HepG2 (cell line): ENCODE data around the gene NTN5. TPM values are rescaled to one million over a fixed set of nuclear protein-coding genes. Genes with fewer than 3 reads are reported as not detected.

Experiments
- ATAC-seq: fragments of 200-7000 bp; cut with Tn5 transposase; 3 replicates; pipeline ENCODE4 v1.9.1; 2020; ENCODE audit warnings: mild to moderate bottlenecking, moderate library complexity
- BruUV-seq: library from RNA; stranded (reverse); fragments of 400-500 nt; replicated peaks from 2 replicates; lab custom pipeline; 2021; lab: Mats Ljungman, UMichigan
- CTCF ChIA-PET: fragments of 300-600 bp; formaldehyde crosslinking; extraction: SDS; loops from one replicate; lab custom pipeline; 2021; ENCODE audit warnings: low total read pairs, inconsistent platforms, low intra/inter-chr PET ratio; lab: Yijun Ruan, JAX
- POLR2A ChIA-PET: fragments of 350-600 bp; sonication (Branson Sonifier 250); formaldehyde crosslinking; loops from one replicate; lab custom pipeline; 2020; ENCODE audit warnings: antibody characterized with exemption, inconsistent platforms; lab: Yijun Ruan, JAX
- DNase-seq: peaks from one replicate; pipeline ENCODE4 v3.0.0-alpha.2; 2015; ENCODE audit warnings: low spot score
- FAIRE-seq: peaks from 3 replicates; lab custom pipeline; 2011; peaks lifted over from hg19 to GRCh38; lab: Jason Lieb, UNC
- H2AFZ ChIP-seq: one replicate; pipeline ENCODE4 v1.6.1; 2011; ENCODE audit warnings: low read length, inconsistent platforms
- H3K27ac ChIP-seq: fragments of 300-600 bp; 3 replicates; pipeline ENCODE4 v1.8.0; 2011; ENCODE audit warnings: mixed run types, mild to moderate bottlenecking, mixed read lengths, low read length, inconsistent platforms; ENCODE audit not compliant: insufficient read depth; ENCODE audit errors: extremely low read length
- H3K27me3 ChIP-seq, 2 experiments: fragments of 200-600 bp in 1 of 2; 2 replicates in 1 of 2; 3 replicates in 1 of 2; pipeline versions ENCODE4 v1.6.0 to v1.8.0; 2011; ENCODE audit warnings: low read length in 2 of 2, mild to moderate bottlenecking in 2 of 2, moderate library complexity in 2 of 2, inconsistent platforms in 1 of 2; ENCODE audit not compliant: insufficient read depth in 2 of 2, control insufficient read depth in 1 of 2
- H3K36me3 ChIP-seq, 2 experiments: fragments of 200-600 bp in 1 of 2; replicated peaks in 1 of 2; 2 replicates in 1 of 2; 3 replicates in 1 of 2; pipeline versions ENCODE4 v1.5.1 to v1.8.0; 2011; ENCODE audit warnings: low read length in 2 of 2, inconsistent platforms in 1 of 2; ENCODE audit not compliant: insufficient read depth in 2 of 2, control insufficient read depth in 1 of 2
- H3K4me1 ChIP-seq: 2 replicates; pipeline ENCODE4 v1.5.1; 2012; ENCODE audit warnings: low read length, inconsistent platforms; ENCODE audit not compliant: insufficient read depth
- H3K4me2 ChIP-seq: 2 replicates; pipeline ENCODE4 v1.6.0; 2011; ENCODE audit warnings: low read depth, low read length, inconsistent platforms
- H3K4me3 ChIP-seq, 3 experiments: fragments of 200-600 bp in 1 of 3; sonication (generic), shearing (Covaris generic) in 1 of 3; replicated peaks in 1 of 3; 2 replicates each; pipeline ENCODE4 v1.5.1; 2011 to 2016; ENCODE audit warnings: low read length in 3 of 3, inconsistent platforms in 2 of 3, low read depth in 2 of 3, mild to moderate bottlenecking in 2 of 3, control low read depth in 1 of 3, mixed read lengths in 1 of 3; ENCODE audit not compliant: insufficient read depth in 1 of 3
- H3K79me2 ChIP-seq: one replicate; pipeline ENCODE4 v1.6.1; 2011; ENCODE audit warnings: low read length, inconsistent platforms; ENCODE audit not compliant: insufficient read depth
- H3K9ac ChIP-seq: 2 replicates; pipeline ENCODE4 v1.6.0; 2011; ENCODE audit warnings: mild to moderate bottlenecking, low read depth, low read length, inconsistent platforms; ENCODE audit not compliant: insufficient read depth
- H3K9me3 ChIP-seq: 2 replicates; pipeline ENCODE4 v1.5.1; 2012; ENCODE audit warnings: mild to moderate bottlenecking, low read length
- H4K20me1 ChIP-seq: 2 replicates; pipeline ENCODE4 v1.6.0; 2011; ENCODE audit warnings: inconsistent platforms, mild to moderate bottlenecking, low read length, moderate library complexity; ENCODE audit not compliant: insufficient read depth
- AGO2 ChIP-seq: fragments of 200-400 bp; formaldehyde crosslinking; optimal IDR thresholded peaks from 2 replicates; pipeline ENCODE3; 2017; ENCODE audit warnings: mild to moderate bottlenecking, low read depth, low read length, moderate library complexity
- HNF4A ChIP-seq: sonication (generic); formaldehyde crosslinking; IDR thresholded peaks from 2 replicates; pipeline ENCODE4 v1.4.0; 2020; ENCODE audit warnings: missing genetic modification reagents
- HOXA3 ChIP-seq: sonication (generic); formaldehyde crosslinking; IDR thresholded peaks from 2 replicates; pipeline ENCODE4 v1.5.0; 2020; ENCODE audit warnings: missing genetic modification reagents
- MXI1 ChIP-seq: IDR thresholded peaks from 3 replicates; pipeline ENCODE4 v1.6.1; 2012; ENCODE audit warnings: low read depth, low read length, inconsistent platforms, borderline replicate concordance
- POLR2A ChIP-seq, 2 experiments: IDR thresholded peaks; 2 replicates each; pipeline ENCODE4 v1.6.1; 2011; ENCODE audit warnings: low read depth in 2 of 2, low read length in 2 of 2, mild to moderate bottlenecking in 1 of 2, moderate library complexity in 1 of 2; ENCODE audit not compliant: insufficient read depth in 1 of 2
- POLR2AphosphoS5 ChIP-seq: IDR thresholded peaks from 2 replicates; pipeline ENCODE4 v1.6.1; 2012; ENCODE audit warnings: low read depth, low read length
- RBFOX2 ChIP-seq: fragments of 200-400 bp; formaldehyde crosslinking; IDR thresholded peaks from 2 replicates; pipeline ENCODE4 v1.6.1; 2017; ENCODE audit warnings: low read depth, mild to moderate bottlenecking, low read length
- SP5 ChIP-seq: IDR thresholded peaks from 2 replicates; pipeline ENCODE4 v1.6.1; 2016; ENCODE audit warnings: low read depth, borderline replicate concordance
- ZBTB38 ChIP-seq: sonication (generic); formaldehyde crosslinking; IDR thresholded peaks from 2 replicates; pipeline ENCODE4 v1.5.1; 2020; ENCODE audit warnings: mild to moderate bottlenecking, missing genetic modification reagents
- ZNF263 ChIP-seq: sonication (generic); formaldehyde crosslinking; IDR thresholded peaks from 2 replicates; pipeline ENCODE4 v1.4.0; 2020; ENCODE audit warnings: missing genetic modification reagents
- ZNF441 ChIP-seq: sonication (generic); formaldehyde crosslinking; IDR thresholded peaks from 2 replicates; pipeline ENCODE4 v1.7.0; 2021; ENCODE audit warnings: missing genetic modification reagents, borderline replicate concordance
- ZNF776 ChIP-seq: sonication (generic); formaldehyde crosslinking; IDR thresholded peaks from 2 replicates; pipeline ENCODE4 v1.4.0; 2020; ENCODE audit warnings: mild to moderate bottlenecking, missing genetic modification reagents
- WGBS: methylation state at CpG from one replicate; pipeline ENCODE4 v1.1.6; 2017; ENCODE audit warnings: low lambda C conversion rate; 5-methylcytosine and 5-hydroxymethylcytosine counted together
- in situ Hi-C: cut with HindIII; loops from 2 replicates; pipeline ENCODE4 v1.10.0; 2017; ENCODE audit warnings: low pct_unique_long_range_greater_than_20kb; ENCODE audit not compliant: extremely low pct_ligation_motif_present
- intact Hi-C: fragments of 100-400 bp; cut with micrococcal nuclease; formaldehyde crosslinking; loops from one replicate; pipeline ENCODE4 v1.10.0; 2022; ENCODE audit not compliant: unreplicated experiment
- polyA plus RNA-seq, 8 experiments: library from polyadenylated mRNA; depleted of rRNA in 3 of 8; stranded (reverse) in 7 of 8; unstranded in 1 of 8; fragments of >200 nt; fragmentation: Illumina TruSeq in 4 of 8; extraction: Trizol in 4 of 8; gene quantifications; 2 replicates each; pipeline versions ENCODE4 v1.2.1 to v1.2.3, GENCODE V29; 2011 to 2016; ENCODE audit warnings: low read depth in 4 of 8, missing spikeins in 1 of 8, mixed read lengths in 1 of 8; ENCODE audit not compliant: insufficient read depth in 1 of 8
- total RNA-seq, 5 experiments: library from RNA; depleted of rRNA; stranded (reverse); fragments of >200 nt; fragmentation: Illumina TruSeq; extraction: Trizol; gene quantifications; 2 replicates each; pipeline ENCODE4 v1.2.3, GENCODE V29; 2016; ENCODE audit warnings: low read depth in 1 of 5
- TF ChIP-seq, protein P1 (sequence below): sonication (generic); formaldehyde crosslinking; conservative IDR thresholded peaks from 2 replicates; pipeline ENCODE4 v1.5.0; 2020; ENCODE audit warnings: missing genetic modification reagents
- TF ChIP-seq, protein P2 (sequence below): sonication (generic); formaldehyde crosslinking; IDR thresholded peaks from 2 replicates; pipeline ENCODE4 v1.4.0; 2020; ENCODE audit warnings: low read depth, mild to moderate bottlenecking, missing genetic modification reagents

The NTN5 gene
- total and polyA plus RNA-seq, 2 of the 13 experiments (the other 11 are each of a cell fraction or from before 2014, with no cell fraction given): 0.05 TPM; not detected in 1

- no TSS peak for BruUV-seq
- intact Hi-C loops (no loop called here), in situ Hi-C loops (no loop called here)
- H4K20me1 ChIP-seq: no peaks in the 10 kb centered on the region
- ChIA-PET POLR2A (no interaction called here), CTCF (no interaction called here)
- ATAC-seq (no peak), FAIRE-seq (no peak), DNase-seq (no peak)
- H3K4me1 ChIP-seq: peaks cover 40% of the 10 kb centered on the region
- 96% methylated on average over 21 of the region's 30 CpGs for WGBS
- TF ChIP-seq, protein P1, sequence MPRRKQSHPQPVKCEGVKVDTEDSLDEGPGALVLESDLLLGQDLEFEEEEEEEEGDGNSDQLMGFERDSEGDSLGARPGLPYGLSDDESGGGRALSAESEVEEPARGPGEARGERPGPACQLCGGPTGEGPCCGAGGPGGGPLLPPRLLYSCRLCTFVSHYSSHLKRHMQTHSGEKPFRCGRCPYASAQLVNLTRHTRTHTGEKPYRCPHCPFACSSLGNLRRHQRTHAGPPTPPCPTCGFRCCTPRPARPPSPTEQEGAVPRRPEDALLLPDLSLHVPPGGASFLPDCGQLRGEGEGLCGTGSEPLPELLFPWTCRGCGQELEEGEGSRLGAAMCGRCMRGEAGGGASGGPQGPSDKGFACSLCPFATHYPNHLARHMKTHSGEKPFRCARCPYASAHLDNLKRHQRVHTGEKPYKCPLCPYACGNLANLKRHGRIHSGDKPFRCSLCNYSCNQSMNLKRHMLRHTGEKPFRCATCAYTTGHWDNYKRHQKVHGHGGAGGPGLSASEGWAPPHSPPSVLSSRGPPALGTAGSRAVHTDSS (CRISPR knock-in tag): no peak
- peak; percentile 56; the same call in 1 of the 2 replicates for TF ChIP-seq RBFOX2
- peak; percentile 48 for TF ChIP-seq AGO2
- no peaks in the 10 kb centered on the region for H3K9me3 ChIP-seq
- H3K4me3 ChIP-seq: no peak overlapping the region
- no peaks in the 10 kb centered on the region for H3K27me3 ChIP-seq
- no peak overlapping the region for H3K27ac ChIP-seq
- H2AFZ ChIP-seq: no peak overlapping the region
- H3K79me2 ChIP-seq: no peaks in the 10 kb centered on the region
- H3K4me2 ChIP-seq: no peak overlapping the region
- H3K9ac ChIP-seq: no peak overlapping the region
- H3K36me3 ChIP-seq: no peaks in the 10 kb centered on the region
These were observed 46.9 kb downstream of the NTN5 start for GRCh38 chr19:48625891-48626327.

DNA sequence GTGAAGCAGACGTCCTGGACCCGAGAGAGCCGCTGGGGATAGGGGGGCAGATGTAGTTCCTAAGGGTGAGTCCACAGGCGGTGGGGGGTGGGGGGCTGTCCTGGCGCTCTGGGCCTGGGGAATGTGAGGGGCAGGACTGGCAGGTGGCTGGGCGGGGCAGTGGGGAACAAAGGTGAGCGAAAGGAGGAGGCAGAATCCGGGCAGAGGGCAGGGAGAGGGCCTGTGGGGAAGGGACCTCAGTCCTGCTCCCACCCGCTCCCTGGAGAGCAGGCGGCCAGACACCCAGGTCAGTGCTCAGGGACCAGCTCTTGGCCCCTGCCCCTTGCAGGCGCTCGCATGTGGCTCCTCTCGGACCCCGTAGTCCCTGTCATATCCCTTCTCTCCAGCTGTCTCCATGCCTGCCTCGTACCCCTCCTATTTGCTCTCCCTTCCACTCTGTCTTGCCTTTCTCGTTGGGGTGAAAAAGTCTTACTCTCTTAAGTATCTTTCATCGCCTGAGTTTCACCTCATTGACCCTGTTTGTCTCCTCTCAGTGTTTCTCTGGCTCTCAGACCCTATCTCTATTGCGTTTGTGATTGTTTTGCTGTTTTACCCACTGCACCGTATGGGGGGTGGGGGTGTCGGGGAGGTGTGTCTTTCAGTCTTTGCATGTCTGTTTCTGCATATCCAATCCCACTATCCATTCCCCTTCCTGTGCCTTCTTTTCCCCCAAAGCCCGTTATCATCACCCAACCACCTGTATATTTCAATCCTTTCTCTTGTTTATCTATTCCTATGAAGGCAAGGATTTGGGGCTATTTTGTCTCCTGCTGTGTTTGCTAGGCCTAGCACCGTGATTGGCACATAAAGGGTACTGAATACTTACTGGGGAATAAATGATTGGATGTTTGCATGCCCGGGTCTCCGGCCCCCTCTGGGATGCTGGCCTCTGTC, 47.8 kb downstream of the NTN5 start:
- Histone ChIP-seq H3K27ac (peak overlapping the region; percentile 72), H3K9me3 (no peaks in the 10 kb centered on the region), H3K4me2 (peak overlapping the region; percentile 73), H4K20me1 (no peaks in the 10 kb centered on the region), H3K27me3 (no peaks in the 10 kb centered on the region), H3K4me3 (peak overlapping the region; percentile 52 to 65 (median 63); a peak in 5 of 6 replicates), H3K4me1 (peaks cover 44% of the 10 kb centered on the region), H3K9ac (peak overlapping the region; percentile 65), H3K79me2 (no peaks in the 10 kb centered on the region), H2AFZ (no peak overlapping the region), H3K36me3 (no peaks in the 10 kb centered on the region)
- FAIRE-seq (no peak), DNase-seq (no peak), ATAC-seq (peak; percentile 34)
- CTCF ChIA-PET: no interaction called here
- intact Hi-C loops (no loop called here), in situ Hi-C loops (no loop called here)
- TSS peak; percentile 44 for BruUV-seq
- 53% methylated on average over 22 of the region's 24 CpGs for WGBS
- POLR2A ChIA-PET: interaction anchor here (1.0 to 1.8 kb wide), 2 partner anchors 9 to 10 kb away, joined by 3 to 15 read pairs; partner anchors contain the start of gene FAM83E
- TF ChIP-seq POLR2A (IDR thresholded peaks at IDR 0.05; ENCODE audit: insufficient read depth in 1 of 2, low read depth in 2 of 2, low read length in 2 of 2) (peak; percentile 38 to 64; a peak in 2 of 4 replicates), POLR2AphosphoS5 (0 out of 2 replicates have a peak, but pooled peaks have one; percentile 22), ZBTB38 (no peak), MXI1 (no peak), HNF4A (peak; percentile 40; the same call in 1 of the 2 replicates), ZNF776 (no peak), ZNF441 (CRISPR knock-in tag) (no peak), HOXA3 (CRISPR knock-in tag) (peak; percentile 46; the same call in 1 of the 2 replicates), ZNF263 (CRISPR knock-in tag) (0 out of 2 replicates have a peak, but pooled peaks have one; percentile 19), SP5 (CRISPR knock-in tag) (peak; percentile 69; the same call in 1 of the 2 replicates)
- TF ChIP-seq, protein P2, sequence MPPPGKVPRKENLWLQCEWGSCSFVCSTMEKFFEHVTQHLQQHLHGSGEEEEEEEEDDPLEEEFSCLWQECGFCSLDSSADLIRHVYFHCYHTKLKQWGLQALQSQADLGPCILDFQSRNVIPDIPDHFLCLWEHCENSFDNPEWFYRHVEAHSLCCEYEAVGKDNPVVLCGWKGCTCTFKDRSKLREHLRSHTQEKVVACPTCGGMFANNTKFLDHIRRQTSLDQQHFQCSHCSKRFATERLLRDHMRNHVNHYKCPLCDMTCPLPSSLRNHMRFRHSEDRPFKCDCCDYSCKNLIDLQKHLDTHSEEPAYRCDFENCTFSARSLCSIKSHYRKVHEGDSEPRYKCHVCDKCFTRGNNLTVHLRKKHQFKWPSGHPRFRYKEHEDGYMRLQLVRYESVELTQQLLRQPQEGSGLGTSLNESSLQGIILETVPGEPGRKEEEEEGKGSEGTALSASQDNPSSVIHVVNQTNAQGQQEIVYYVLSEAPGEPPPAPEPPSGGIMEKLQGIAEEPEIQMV (CRISPR knock-in tag): no peak
